A673 (cell line): ENCODE measurements around the gene SLC24A4. TPM values are rescaled to one million over a fixed set of nuclear protein-coding genes. Genes with fewer than 3 reads are reported as not detected.

Experiments
- BruUV-seq: library from RNA; stranded (reverse); fragments of 400-500 nt; replicated peaks from 2 replicates; lab custom pipeline; 2021; lab: Mats Ljungman, UMichigan
- CTCF ChIA-PET: fragments of 300-600 bp; sonication (Branson Sonifier 250); formaldehyde crosslinking; loops from one replicate; lab custom pipeline; 2022; ENCODE audit warnings: antibody characterized with exemption; lab: Charles Lee
- POLR2A ChIA-PET: fragments of 300-600 bp; sonication (Branson Sonifier 250); formaldehyde crosslinking; loops from one replicate; lab custom pipeline; 2022; ENCODE audit warnings: antibody characterized with exemption; ENCODE audit not compliant: low non-redundant PET; lab: Charles Lee
- DNase-seq: peaks from one replicate; pipeline ENCODE4 v3.0.0-alpha.2; 2015; ENCODE audit warnings: low spot score
- H3K27ac ChIP-seq: fragments of 200-600 bp; sonication (generic); 2 replicates; pipeline ENCODE4 v1.5.1; 2016; ENCODE audit warnings: mixed run types, low read depth, mild to moderate bottlenecking, mixed read lengths, antibody characterized with exemption, low read length; ENCODE audit not compliant: poor library complexity, severe bottlenecking
- H3K27me3 ChIP-seq: fragments of 200-600 bp; sonication (generic); replicated peaks from 2 replicates; pipeline ENCODE4 v1.6.1; 2017; ENCODE audit warnings: mixed run types, low read depth, mild to moderate bottlenecking, mixed read lengths, antibody characterized with exemption, low read length; ENCODE audit not compliant: insufficient read depth, poor library complexity
- H3K36me3 ChIP-seq: fragments of 200-600 bp; sonication (generic); 2 replicates; pipeline ENCODE4 v1.6.1; 2016; ENCODE audit warnings: mixed run types, mild to moderate bottlenecking, mixed read lengths, antibody characterized with exemption, low read length; ENCODE audit not compliant: insufficient read depth, poor library complexity, severe bottlenecking
- H3K4me1 ChIP-seq: fragments of 200-600 bp; sonication (generic); 2 replicates; pipeline ENCODE4 v1.6.1; 2017; ENCODE audit warnings: mixed run types, mild to moderate bottlenecking, mixed read lengths, antibody characterized with exemption, low read length; ENCODE audit not compliant: insufficient read depth, poor library complexity, severe bottlenecking
- H3K4me3 ChIP-seq: fragments of 200-600 bp; sonication (generic); 2 replicates; pipeline ENCODE4 v1.5.1; 2016; ENCODE audit warnings: low read depth, mixed run types, mild to moderate bottlenecking, mixed read lengths, low read length; ENCODE audit not compliant: poor library complexity, severe bottlenecking
- H3K9me3 ChIP-seq: fragments of 200-600 bp; sonication (generic); 2 replicates; pipeline ENCODE4 v1.6.1; 2016; ENCODE audit warnings: mixed run types, low read depth, mild to moderate bottlenecking, mixed read lengths, antibody characterized with exemption, low read length; ENCODE audit not compliant: poor library complexity, severe bottlenecking
- EZH2 ChIP-seq: fragments of 200-600 bp; sonication (generic); IDR thresholded peaks from 2 replicates; pipeline ENCODE4 v1.6.1; 2017; ENCODE audit warnings: borderline replicate concordance, low read depth, mild to moderate bottlenecking, mixed read lengths, antibody characterized with exemption, low read length; ENCODE audit not compliant: poor library complexity, severe bottlenecking
- intact Hi-C: fragments of 100-400 bp; cut with micrococcal nuclease; formaldehyde crosslinking; loops from one replicate; pipeline ENCODE4 v1.10.0; 2022; ENCODE audit not compliant: unreplicated experiment
- total RNA-seq: library from RNA; stranded (reverse); gene quantifications from 2 replicates; pipeline ENCODE4 v1.2.3, GENCODE V29; 2021
- TF ChIP-seq, protein P1 (sequence below): fragments of 300-800, 200-600 bp; sonication (generic); conservative IDR thresholded peaks from 2 replicates; pipeline ENCODE4 v1.5.1; 2017; ENCODE audit warnings: low read depth, mild to moderate bottlenecking, antibody characterized with exemption, low read length, moderate library complexity, mixed read lengths

SLC24A4 gene
- total RNA-seq, 1 experiment from 2014 or later = 0.15 TPM

DNA sequence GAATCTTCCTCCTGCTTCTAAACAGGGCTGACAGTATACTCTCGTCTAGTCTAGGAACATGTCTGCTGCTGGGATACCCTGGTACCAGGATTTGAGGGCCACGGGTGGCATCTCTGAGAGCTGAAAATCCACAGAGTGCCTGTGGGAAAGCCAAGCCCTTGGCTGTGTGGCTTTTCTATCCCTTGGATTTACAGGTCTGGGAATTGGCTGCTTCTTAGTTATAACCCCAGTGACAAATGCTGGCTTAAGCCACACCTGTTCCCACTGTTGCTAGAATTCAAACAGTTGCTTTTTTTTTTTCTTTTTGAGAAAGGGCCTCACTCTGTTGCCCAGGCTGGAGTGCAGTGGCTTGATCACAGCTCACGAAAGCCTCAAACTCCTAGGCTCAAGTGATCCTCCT, 176.3 kb downstream of the SLC24A4 start:
- POLR2A ChIA-PET = no interaction called here
- intact Hi-C loops = no loop called here
- H3K36me3 ChIP-seq = no peaks in the 10 kb centered on the region
- TF ChIP-seq, protein P1, sequence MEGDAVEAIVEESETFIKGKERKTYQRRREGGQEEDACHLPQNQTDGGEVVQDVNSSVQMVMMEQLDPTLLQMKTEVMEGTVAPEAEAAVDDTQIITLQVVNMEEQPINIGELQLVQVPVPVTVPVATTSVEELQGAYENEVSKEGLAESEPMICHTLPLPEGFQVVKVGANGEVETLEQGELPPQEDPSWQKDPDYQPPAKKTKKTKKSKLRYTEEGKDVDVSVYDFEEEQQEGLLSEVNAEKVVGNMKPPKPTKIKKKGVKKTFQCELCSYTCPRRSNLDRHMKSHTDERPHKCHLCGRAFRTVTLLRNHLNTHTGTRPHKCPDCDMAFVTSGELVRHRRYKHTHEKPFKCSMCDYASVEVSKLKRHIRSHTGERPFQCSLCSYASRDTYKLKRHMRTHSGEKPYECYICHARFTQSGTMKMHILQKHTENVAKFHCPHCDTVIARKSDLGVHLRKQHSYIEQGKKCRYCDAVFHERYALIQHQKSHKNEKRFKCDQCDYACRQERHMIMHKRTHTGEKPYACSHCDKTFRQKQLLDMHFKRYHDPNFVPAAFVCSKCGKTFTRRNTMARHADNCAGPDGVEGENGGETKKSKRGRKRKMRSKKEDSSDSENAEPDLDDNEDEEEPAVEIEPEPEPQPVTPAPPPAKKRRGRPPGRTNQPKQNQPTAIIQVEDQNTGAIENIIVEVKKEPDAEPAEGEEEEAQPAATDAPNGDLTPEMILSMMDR = no peak
- no peak for TF ChIP-seq EZH2
- no peaks in the 10 kb centered on the region for H3K4me1 ChIP-seq
- H3K9me3 ChIP-seq = no peaks in the 10 kb centered on the region
- BruUV-seq = no TSS peak
- CTCF ChIA-PET = no interaction called here
- no peak overlapping the region for H3K27ac ChIP-seq
- DNase-seq = no peak
- no peaks in the 10 kb centered on the region for H3K27me3 ChIP-seq
- no peak overlapping the region for H3K4me3 ChIP-seq

DNA sequence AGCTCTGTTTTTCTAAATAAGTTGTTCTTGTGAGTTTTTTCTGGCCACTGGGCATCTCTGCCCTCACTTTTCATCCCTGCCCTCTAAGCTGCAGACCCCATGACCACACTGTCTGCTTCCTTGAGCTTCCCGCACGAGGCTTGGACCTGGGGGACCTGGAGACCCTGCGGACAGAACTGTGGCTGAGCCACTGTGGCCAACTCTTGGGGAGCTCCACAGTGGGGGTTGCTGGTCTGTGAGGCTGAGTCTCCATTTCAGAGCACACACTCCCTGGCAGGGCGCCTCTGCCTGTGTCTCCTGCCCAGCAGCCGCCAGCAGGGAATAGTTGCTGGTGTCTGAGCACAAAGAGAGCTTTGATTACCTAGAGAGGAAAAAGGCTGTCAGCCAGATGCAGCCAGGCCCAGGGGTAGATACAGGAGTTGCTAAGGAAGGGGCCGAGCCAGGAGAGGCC, 177.6 kb downstream of the SLC24A4 start:
- no peaks in the 10 kb centered on the region for H3K36me3 ChIP-seq
- CTCF ChIA-PET = no interaction called here
- POLR2A ChIA-PET = no interaction called here
- no peak for TF ChIP-seq EZH2
- TF ChIP-seq, protein P1 = no peak
- no peaks in the 10 kb centered on the region for H3K4me1 ChIP-seq
- no peaks in the 10 kb centered on the region for H3K9me3 ChIP-seq
- no peak overlapping the region for H3K27ac ChIP-seq
- H3K4me3 ChIP-seq = no peak overlapping the region
- BruUV-seq = no TSS peak
- no peak for DNase-seq
- H3K27me3 ChIP-seq = no peaks in the 10 kb centered on the region
- intact Hi-C loops = no loop called here

DNA sequence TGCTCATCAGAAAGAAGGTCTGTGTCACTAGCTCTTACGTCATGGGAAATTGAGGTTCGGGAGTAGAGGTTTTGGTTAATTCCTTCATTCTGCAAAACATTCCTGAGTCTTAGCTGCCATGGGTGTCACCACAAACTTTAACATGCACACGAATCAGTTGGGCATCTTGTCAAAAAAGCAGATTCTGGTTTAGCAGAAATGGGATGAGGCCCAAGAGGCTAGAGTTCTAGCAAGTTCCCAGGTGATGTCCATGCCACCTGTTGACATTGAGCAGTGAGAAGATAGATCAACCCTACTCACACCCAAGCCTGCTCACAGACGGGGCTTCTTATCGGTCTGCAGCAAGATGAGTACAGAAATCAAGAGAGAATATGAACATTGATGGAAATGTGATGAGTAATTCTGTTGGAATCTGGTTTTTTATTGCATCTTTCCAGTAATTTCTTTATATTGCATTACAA, 179.0 kb downstream of the SLC24A4 start:
- POLR2A ChIA-PET = no interaction called here

More for the DNA sequence above, 179.0 kb downstream of the SLC24A4 start:
- CTCF ChIA-PET = no interaction called here
- TF ChIP-seq, protein P1 = no peak
- H3K36me3 ChIP-seq = no peaks in the 10 kb centered on the region
- H3K4me1 ChIP-seq = no peaks in the 10 kb centered on the region
- no peak overlapping the region for H3K27ac ChIP-seq
- intact Hi-C loops = no loop called here
- no peaks in the 10 kb centered on the region for H3K27me3 ChIP-seq
- no TSS peak for BruUV-seq
- DNase-seq = no peak
- H3K9me3 ChIP-seq = no peaks in the 10 kb centered on the region
- no peak overlapping the region for H3K4me3 ChIP-seq
